Left lung (tissue), 10 donors: ENCODE data around the gene ADCY6. TPM values are rescaled to one million over a fixed set of nuclear protein-coding genes. Genes with fewer than 3 reads are reported as not detected.

Experiments
- ATAC-seq: fragments of 200-7000 bp; cut with Tn5 transposase; one replicate; pipeline ENCODE4 v1.9.1; 2020; ENCODE audit warnings: moderate library complexity
- DNase-seq, 4 donors: peaks; one replicate each; pipeline ENCODE4 v3.0.0-alpha.2; 2013 to 2020
- H3K27ac ChIP-seq, 2 donors: fragments of 200-600 bp; sonication (generic) in 1 of 2; one replicate each; pipeline versions ENCODE4 v1.5.0 to v1.8.0; 2020 to 2021
- H3K27me3 ChIP-seq, 2 donors: fragments of 200-600 bp; sonication (generic) in 1 of 2; one replicate each; pipeline versions ENCODE4 v1.5.0 to v1.8.0; 2020 to 2021
- H3K36me3 ChIP-seq, 2 donors: fragments of 200-600 bp; sonication (generic) in 1 of 2; one replicate each; pipeline versions ENCODE4 v1.5.0 to v1.8.0; 2020 to 2021
- H3K4me1 ChIP-seq, 2 donors: fragments of 200-600 bp; one replicate each; pipeline ENCODE4 v1.8.0; 2021
- H3K4me3 ChIP-seq, 2 donors: fragments of 200-600 bp; sonication (generic) in 1 of 2; one replicate each; pipeline versions ENCODE4 v1.5.0 to v1.8.0; 2020 to 2021; ENCODE audit warnings: mild to moderate bottlenecking in 1 of 2
- H3K9me3 ChIP-seq, 2 donors: fragments of 200-600 bp; sonication (generic) in 1 of 2; one replicate each; pipeline versions ENCODE4 v1.5.0 to v1.8.0; 2020 to 2021
- intact Hi-C, 2 donors: fragments of 100-400 bp; cut with DNase I; formaldehyde crosslinking; loops; one replicate each; pipeline versions ENCODE4 v1.11.2 to v1.14.2; 2022
- polyA plus RNA-seq, 6 donors: library from polyadenylated mRNA; unstranded; fragments of 120-200 nt; gene quantifications; one replicate each; pipeline ENCODE4 v1.2.1, GENCODE V29; 2013; ENCODE audit not compliant: insufficient read length in 6 of 6
- total RNA-seq, 2 donors: library from RNA; stranded (reverse); fragmentation: NEBNext Ultra II Directional; extraction: Animal tissue kit (Norgen Biotek cat#: 25700); gene quantifications; one replicate each; pipeline ENCODE4 v1.2.1, GENCODE V29; 2021
- TF ChIP-seq, protein P1 (sequence below), 2 donors: fragments of 200-600 bp; sonication (generic) in 1 of 2; IDR thresholded peaks; one replicate each; pipeline versions ENCODE4 v1.5.0 to v1.8.0; 2021; ENCODE audit warnings: antibody characterized with exemption in 2 of 2
- donor health status: DM: no; HTN: yes; CAD: no.
- donor health status: DM: no; HTN: no; CAD: no.

ADCY6 gene
- total and polyA plus RNA-seq, 8 donors: 33.0 to 67.0 (median 56.3) TPM

DNA sequence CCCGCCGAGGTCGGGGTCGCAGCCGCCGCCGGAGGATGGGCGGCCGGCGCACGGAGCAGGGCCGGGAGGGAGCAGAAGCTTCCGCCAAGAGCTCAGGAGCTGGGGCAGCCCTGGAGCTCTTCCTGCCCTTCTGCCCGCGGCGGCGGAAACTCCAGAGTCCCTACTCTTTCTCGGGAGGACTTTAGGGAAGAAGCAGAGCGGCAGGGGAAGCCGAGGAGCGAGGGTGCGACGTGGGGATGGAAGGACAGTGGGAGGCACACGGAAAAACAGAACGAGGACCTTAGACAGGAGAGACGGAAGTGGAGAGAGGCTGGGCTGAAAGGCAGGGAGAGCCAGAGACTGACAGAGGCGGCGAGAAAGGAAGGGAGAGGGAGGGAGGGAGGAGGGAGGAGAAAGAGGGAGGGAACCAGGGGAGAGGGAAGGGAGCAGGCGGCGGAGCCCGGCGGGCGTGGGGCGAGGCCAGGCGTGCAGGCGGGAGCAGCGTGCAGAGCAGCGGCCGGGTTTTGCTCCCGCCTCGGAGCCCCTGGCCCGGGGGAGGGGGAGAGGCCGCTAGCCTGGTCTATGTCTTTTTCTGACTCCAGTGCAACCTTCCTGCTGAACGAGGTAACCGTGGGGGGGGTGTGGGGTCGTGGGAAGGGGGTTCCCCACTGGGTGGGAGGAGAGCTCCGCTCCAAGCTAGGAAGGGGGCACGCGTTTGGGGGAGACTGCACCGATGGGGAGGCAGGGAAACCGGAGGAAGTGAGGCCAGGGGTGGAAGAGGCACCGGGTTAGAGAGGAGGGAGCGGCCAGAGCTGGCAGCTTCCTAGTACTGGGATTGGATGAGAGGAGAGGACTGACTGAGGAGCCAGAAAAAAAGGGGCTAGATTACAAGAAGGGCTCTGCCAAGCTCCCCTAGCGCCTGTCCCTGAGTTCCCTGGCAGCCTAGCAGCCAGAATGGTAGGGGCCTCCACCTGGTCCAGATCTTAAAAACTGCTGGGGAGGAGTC is 26.5 kb upstream of the ADCY6 start:
- peak; percentile 84 for ATAC-seq
- H3K4me3 ChIP-seq: peak overlapping the region; percentile 89 to 90
- intact Hi-C loops: no loop called here
- TF ChIP-seq, protein P1, sequence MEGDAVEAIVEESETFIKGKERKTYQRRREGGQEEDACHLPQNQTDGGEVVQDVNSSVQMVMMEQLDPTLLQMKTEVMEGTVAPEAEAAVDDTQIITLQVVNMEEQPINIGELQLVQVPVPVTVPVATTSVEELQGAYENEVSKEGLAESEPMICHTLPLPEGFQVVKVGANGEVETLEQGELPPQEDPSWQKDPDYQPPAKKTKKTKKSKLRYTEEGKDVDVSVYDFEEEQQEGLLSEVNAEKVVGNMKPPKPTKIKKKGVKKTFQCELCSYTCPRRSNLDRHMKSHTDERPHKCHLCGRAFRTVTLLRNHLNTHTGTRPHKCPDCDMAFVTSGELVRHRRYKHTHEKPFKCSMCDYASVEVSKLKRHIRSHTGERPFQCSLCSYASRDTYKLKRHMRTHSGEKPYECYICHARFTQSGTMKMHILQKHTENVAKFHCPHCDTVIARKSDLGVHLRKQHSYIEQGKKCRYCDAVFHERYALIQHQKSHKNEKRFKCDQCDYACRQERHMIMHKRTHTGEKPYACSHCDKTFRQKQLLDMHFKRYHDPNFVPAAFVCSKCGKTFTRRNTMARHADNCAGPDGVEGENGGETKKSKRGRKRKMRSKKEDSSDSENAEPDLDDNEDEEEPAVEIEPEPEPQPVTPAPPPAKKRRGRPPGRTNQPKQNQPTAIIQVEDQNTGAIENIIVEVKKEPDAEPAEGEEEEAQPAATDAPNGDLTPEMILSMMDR (IDR thresholded peaks at IDR 0.05): no peak
- DNase-seq: peak; percentile 82 to 93 (median 88)
- H3K27ac ChIP-seq: peak overlapping the region; percentile 82 to 89
- no peaks in the 10 kb centered on the region for H3K36me3 ChIP-seq
- H3K9me3 ChIP-seq: no peaks in the 10 kb centered on the region
- peaks cover 0 to 33% of the 10 kb centered on the region in 2 donors for H3K27me3 ChIP-seq
- H3K4me1 ChIP-seq: peaks cover 33 to 40% of the 10 kb centered on the region in 2 donors

DNA sequence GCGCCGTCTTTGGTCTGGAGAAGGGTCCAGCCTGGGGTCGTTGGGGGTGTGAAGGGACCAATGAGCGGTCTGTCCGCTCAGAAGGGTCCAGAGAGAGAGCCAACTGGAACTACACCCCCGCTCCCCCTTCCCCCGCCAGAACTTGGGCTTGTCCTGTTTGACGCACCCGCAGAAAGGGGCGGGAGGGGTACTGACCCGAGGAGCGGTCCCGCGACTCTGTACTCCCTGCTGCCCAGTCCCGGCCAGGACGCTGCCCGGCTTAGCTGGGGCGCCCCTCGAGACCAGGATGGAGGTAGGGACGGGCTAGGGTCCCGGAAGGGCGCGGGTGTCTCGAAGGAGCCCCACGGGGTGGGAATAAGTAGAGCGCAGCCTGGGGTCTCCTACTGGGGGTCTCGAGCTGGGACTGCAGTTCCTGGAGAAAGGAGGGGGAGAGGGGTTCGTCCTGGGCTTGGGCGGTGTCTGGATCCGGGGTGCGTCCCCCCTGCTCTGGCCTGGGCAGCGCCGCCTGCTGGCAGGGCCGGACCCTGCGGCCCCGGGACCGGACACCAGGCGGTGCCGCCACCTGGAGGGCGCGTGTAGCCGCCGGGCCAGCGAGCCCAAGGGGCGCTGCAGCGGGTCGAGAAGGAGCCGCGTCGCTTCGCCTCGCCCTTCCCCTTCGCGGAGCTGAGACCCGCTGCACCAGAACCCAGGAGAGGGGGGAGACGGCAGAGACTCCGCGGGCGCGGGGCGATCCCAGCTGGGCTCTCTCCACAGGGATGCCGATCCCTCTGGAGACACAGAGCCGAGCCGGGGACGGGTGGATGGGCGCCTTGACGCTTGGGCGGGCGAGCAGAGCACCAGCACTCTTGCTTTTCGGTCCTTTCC is 25.6 kb upstream of the ADCY6 start:
- Histone ChIP-seq H3K9me3 (no peaks in the 10 kb centered on the region), H3K4me3 (peak overlapping the region; percentile 89 to 90), H3K27ac (peak overlapping the region; percentile 82 to 89), H3K27me3 (peaks cover 0 to 30% of the 10 kb centered on the region in 2 donors), H3K4me1 (peaks cover 33 to 40% of the 10 kb centered on the region in 2 donors), H3K36me3 (no peaks in the 10 kb centered on the region)
- TF ChIP-seq, protein P1 (IDR thresholded peaks at IDR 0.05): peak; percentile 99
- intact Hi-C loops: no loop called here
- peak; percentile 90 for ATAC-seq
- DNase-seq: peak; percentile 68 to 98 (median 86)

DNA sequence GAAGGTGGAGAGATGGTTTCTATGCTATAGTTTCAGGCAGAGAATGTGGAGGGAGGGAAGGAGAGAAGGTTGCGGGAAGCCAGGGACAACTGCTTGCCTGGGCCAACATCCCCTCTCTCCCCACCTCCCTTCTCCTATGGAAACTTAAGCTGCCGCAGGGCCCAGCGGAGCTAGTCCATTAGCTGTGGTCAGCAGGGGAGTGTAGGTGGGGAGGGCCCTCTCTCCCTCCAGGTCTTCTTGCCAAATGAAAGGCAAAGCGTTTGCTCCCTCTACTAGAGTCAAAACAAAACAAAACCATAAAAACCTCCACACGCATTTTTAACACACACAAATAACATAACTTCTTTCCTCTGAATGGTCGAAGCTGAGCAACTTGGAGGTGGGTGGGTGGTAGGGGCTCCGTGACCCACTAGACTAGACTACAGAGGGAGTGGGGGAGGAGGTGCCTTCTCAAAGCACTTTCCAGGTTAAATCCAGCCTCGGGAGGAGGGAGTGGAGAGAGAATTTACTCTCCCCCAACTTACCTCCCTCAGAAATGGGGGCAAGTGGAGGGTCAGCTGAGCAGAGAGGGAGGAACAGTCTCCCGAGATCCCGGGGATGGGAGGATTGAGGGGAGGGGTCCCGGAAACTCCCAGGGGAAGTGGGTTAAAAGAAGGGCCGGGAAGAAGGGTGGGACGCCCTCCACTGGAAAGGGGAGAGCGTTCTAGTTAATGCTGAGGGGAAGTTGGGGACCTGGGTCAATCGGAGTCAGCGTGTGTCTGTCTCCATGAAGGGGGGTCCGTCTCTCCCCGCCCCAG is 24.8 kb upstream of the ADCY6 start:
- TF ChIP-seq, protein P1 (IDR thresholded peaks at IDR 0.05): no peak
- Histone ChIP-seq H3K27ac (peak overlapping the region; percentile 82 to 89), H3K27me3 (peaks cover 0 to 22% of the 10 kb centered on the region in 2 donors), H3K4me3 (peak overlapping the region; percentile 89 to 90), H3K9me3 (no peaks in the 10 kb centered on the region), H3K36me3 (no peaks in the 10 kb centered on the region), H3K4me1 (peaks cover 28 to 33% of the 10 kb centered on the region in 2 donors)
- ATAC-seq (no peak), DNase-seq (no peak)
- intact Hi-C loops: no loop called here

DNA sequence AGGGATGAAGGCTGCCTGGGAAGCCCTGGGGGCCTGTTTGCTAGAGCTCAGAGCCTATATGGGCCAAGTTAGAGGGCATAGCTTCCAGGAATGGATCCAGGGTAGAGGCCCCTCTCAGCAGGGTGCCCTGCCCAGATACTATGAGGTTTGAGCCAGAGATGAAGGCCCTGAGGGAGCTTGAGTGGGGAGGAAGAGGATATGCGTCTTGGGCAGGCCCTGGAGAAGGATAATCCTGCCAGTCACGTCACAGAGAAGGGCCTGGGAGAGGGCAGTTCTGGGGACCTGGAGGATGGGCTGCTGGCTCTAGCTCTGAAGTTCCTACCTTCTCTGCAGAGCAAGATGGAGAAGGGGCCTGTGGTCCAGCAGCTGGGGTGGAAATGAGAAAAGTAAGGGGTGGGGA is 23.5 kb upstream of the ADCY6 start:
- peaks cover 23% of the 10 kb centered on the region in 2 donors for H3K4me1 ChIP-seq
- intact Hi-C loops: no loop called here
- peaks cover 0 to 9% of the 10 kb centered on the region in 2 donors for H3K27me3 ChIP-seq
- ATAC-seq: no peak
- no peak overlapping the region for H3K27ac ChIP-seq
- no peak overlapping the region for H3K4me3 ChIP-seq
- no peaks in the 10 kb centered on the region for H3K36me3 ChIP-seq
- no peaks in the 10 kb centered on the region for H3K9me3 ChIP-seq
- TF ChIP-seq, protein P1 (IDR thresholded peaks at IDR 0.05): no peak
- DNase-seq: no peak
